HCT116 (cell line): ENCODE data around the gene CEP55. TPM values are rescaled to one million over a fixed set of nuclear protein-coding genes. Genes with fewer than 3 reads are reported as not detected.
"Not testable (repeated sequence)": the region's sequence is repeated elsewhere in the genome, so short reads cannot be mapped to it uniquely, and the experiment has no call there.

Experiments used
- ATAC-seq: fragments of 200-7000 bp; cut with Tn5 transposase; 2 replicates; pipeline ENCODE4 v1.9.1; 2020; ENCODE audit warnings: mild to moderate bottlenecking, moderate library complexity
- BruUV-seq: library from RNA; stranded (reverse); fragments of 400-500 nt; replicated peaks from 2 replicates; lab custom pipeline; 2021; lab: Mats Ljungman, UMichigan
- CTCF ChIA-PET: fragments of 300-600 bp; sonication (Branson Sonifier 250); formaldehyde crosslinking; loops from one replicate; lab custom pipeline; 2021; ENCODE audit warnings: antibody characterized with exemption; lab: Charles Lee
- POLR2A ChIA-PET: fragments of 300-600, 350-600 bp; sonication (Branson Sonifier 250); formaldehyde crosslinking; loops from one replicate; lab custom pipeline; 2021; ENCODE audit warnings: antibody characterized with exemption; lab: Charles Lee
- RAD21 ChIA-PET, 2 experiments: fragments of 300-600 bp; sonication (Branson Sonifier 250); formaldehyde crosslinking; loops; one replicate each; lab custom pipeline; 2023; ENCODE audit warnings: low total read pairs in 2 of 2; ENCODE audit not compliant: uncharacterized antibody in 2 of 2, unreplicated experiment in 2 of 2, low non-redundant PET in 1 of 2; lab: Charles Lee
- DNase-seq: peaks from one replicate; pipeline ENCODE4 v3.0.0-alpha.2; 2010; ENCODE audit warnings: low read depth, low spot score
- H2AFZ ChIP-seq: fragments of 200-600 bp; shearing (Covaris generic), sonication (generic); 2 replicates; pipeline ENCODE4 v1.6.1; 2017; ENCODE audit warnings: low read depth, mixed run types, mixed read lengths, antibody characterized with exemption, low read length; ENCODE audit not compliant: poor library complexity, severe bottlenecking
- H3K27ac ChIP-seq: 2 replicates; pipeline ENCODE4 v1.5.1; 2012; ENCODE audit warnings: low read depth, low read length
- H3K27me3 ChIP-seq: fragments of 200-600 bp; sonication (generic); 2 replicates; pipeline ENCODE4 v1.6.1; 2016; ENCODE audit warnings: mixed run types, low read length, mixed read lengths; ENCODE audit not compliant: insufficient read depth
- H3K36me3 ChIP-seq, 2 experiments: fragments of 200-500 bp in 1 of 2; fragments of 200-600 bp in 1 of 2; sonication (Bioruptor generic) in 1 of 2; sonication (generic) in 1 of 2; 2 replicates each; pipeline versions ENCODE4 v1.5.1 to v1.6.1; 2014 to 2016; ENCODE audit warnings: low read length in 2 of 2, inconsistent platforms in 1 of 2, mixed read lengths in 1 of 2, mixed run types in 1 of 2; ENCODE audit not compliant: insufficient read depth in 2 of 2, control insufficient read depth in 1 of 2
- H3K4me1 ChIP-seq, 2 experiments: fragments of 200-600 bp in 1 of 2; sonication (generic) in 1 of 2; 2 replicates each; pipeline versions ENCODE4 v1.5.1 to v1.6.1; 2012 to 2017; ENCODE audit warnings: low read length in 2 of 2, inconsistent platforms in 1 of 2, mild to moderate bottlenecking in 1 of 2, mixed read lengths in 1 of 2, mixed run types in 1 of 2, moderate library complexity in 1 of 2; ENCODE audit not compliant: insufficient read depth in 2 of 2, control insufficient read depth in 1 of 2
- H3K4me2 ChIP-seq: fragments of 200-600 bp; sonication (generic); 2 replicates; pipeline ENCODE4 v1.6.1; 2017; ENCODE audit warnings: mixed run types, low read length, mixed read lengths
- H3K4me3 ChIP-seq, 2 experiments: fragments of 200-600 bp in 1 of 2; sonication (generic) in 1 of 2; replicated peaks in 1 of 2; 2 replicates each; pipeline ENCODE4 v1.5.1; 2011 to 2016; ENCODE audit warnings: low read length in 2 of 2, control low read depth in 1 of 2, low read depth in 1 of 2, mild to moderate bottlenecking in 1 of 2, mixed read lengths in 1 of 2, mixed run types in 1 of 2
- H3K79me2 ChIP-seq: fragments of 200-600 bp; sonication (generic); 2 replicates; pipeline ENCODE4 v1.6.1; 2017; ENCODE audit warnings: mild to moderate bottlenecking, mixed run types, low read length, moderate library complexity, mixed read lengths; ENCODE audit not compliant: insufficient read depth
- H3K9ac ChIP-seq: fragments of 200-600 bp; sonication (generic); 2 replicates; pipeline ENCODE4 v1.6.1; 2016; ENCODE audit warnings: low read length, mixed read lengths
- H3K9me2 ChIP-seq: fragments of 200-600 bp; sonication (generic), shearing (Covaris generic); 2 replicates; pipeline ENCODE4 v1.6.1; 2017; ENCODE audit warnings: mixed run types, mild to moderate bottlenecking, moderate library complexity; ENCODE audit not compliant: insufficient read depth
- H3K9me3 ChIP-seq, 2 experiments: fragments of 200-500 bp in 1 of 2; fragments of 200-600 bp in 1 of 2; sonication (Bioruptor generic) in 1 of 2; sonication (generic) in 1 of 2; 2 replicates each; pipeline ENCODE4 v1.6.1; 2014 to 2017; ENCODE audit warnings: low read length in 2 of 2, mixed read lengths in 2 of 2, inconsistent platforms in 1 of 2, low read depth in 1 of 2, mild to moderate bottlenecking in 1 of 2, mixed run types in 1 of 2, moderate library complexity in 1 of 2; ENCODE audit not compliant: control insufficient read depth in 1 of 2, insufficient read depth in 1 of 2
- H4K20me1 ChIP-seq: fragments of 200-600 bp; sonication (generic), shearing (Covaris generic); 2 replicates; pipeline ENCODE4 v1.6.1; 2017; ENCODE audit warnings: mixed run types, mild to moderate bottlenecking, moderate library complexity; ENCODE audit not compliant: insufficient read depth
- CBX3 ChIP-seq: IDR thresholded peaks from 2 replicates; pipeline ENCODE4 v1.6.1; 2012; ENCODE audit warnings: low read depth
- CEBPB ChIP-seq: IDR thresholded peaks from 2 replicates; pipeline ENCODE4 v1.6.1; 2012; ENCODE audit warnings: low read depth
- EGR1 ChIP-seq: IDR thresholded peaks from 2 replicates; pipeline ENCODE4 v1.6.1; 2012; ENCODE audit warnings: low read depth
- ELF1 ChIP-seq: IDR thresholded peaks from 2 replicates; pipeline ENCODE4 v1.6.1; 2012; ENCODE audit warnings: low read depth, borderline replicate concordance
- EZH2 ChIP-seq: fragments of 200-600 bp; sonication (generic); IDR thresholded peaks from 2 replicates; pipeline ENCODE4 v1.6.1; 2017; ENCODE audit warnings: antibody characterized with exemption, mixed run types
- JUND ChIP-seq: IDR thresholded peaks from 2 replicates; pipeline ENCODE4 v1.6.1; 2012
- MAX ChIP-seq: IDR thresholded peaks from 2 replicates; pipeline ENCODE4 v1.6.1; 2012
- POLR2A ChIP-seq: IDR thresholded peaks from 2 replicates; pipeline ENCODE4 v1.7.0; 2011; ENCODE audit warnings: borderline replicate concordance; ENCODE audit not compliant: insufficient read depth, insufficient read length; ENCODE audit errors: extremely low read depth
- POLR2AphosphoS5 ChIP-seq: IDR thresholded peaks from 2 replicates; pipeline ENCODE4 v1.6.1; 2011; ENCODE audit warnings: mild to moderate bottlenecking, low read depth, low read length, moderate library complexity
- RAD21 ChIP-seq: IDR thresholded peaks from 2 replicates; pipeline ENCODE4 v1.6.1; 2012; ENCODE audit warnings: low read depth, mild to moderate bottlenecking
- SIN3A ChIP-seq: IDR thresholded peaks from 2 replicates; pipeline ENCODE4 v1.6.1; 2012; ENCODE audit warnings: low read depth
- SP1 ChIP-seq: IDR thresholded peaks from 2 replicates; pipeline ENCODE4 v1.6.1; 2012; ENCODE audit warnings: low read depth
- SRF ChIP-seq: IDR thresholded peaks from 2 replicates; pipeline ENCODE4 v1.6.1; 2012; ENCODE audit warnings: low read depth
- TCF7L2 ChIP-seq: IDR thresholded peaks from 2 replicates; pipeline ENCODE4 v1.7.0; 2011; ENCODE audit warnings: borderline replicate concordance, inconsistent platforms; ENCODE audit not compliant: insufficient read depth, insufficient read length; ENCODE audit errors: extremely low read depth
- ZBTB33 ChIP-seq: IDR thresholded peaks from 2 replicates; pipeline ENCODE4 v1.6.1; 2011; ENCODE audit warnings: mild to moderate bottlenecking, low read length, moderate library complexity; ENCODE audit not compliant: insufficient replicate concordance; ENCODE audit errors: extremely low read depth
- ZFX ChIP-seq: fragments of 450-650 bp; IDR thresholded peaks from 2 replicates; pipeline ENCODE4 v1.6.1; 2017
- intact Hi-C: fragments of 100-400 bp; cut with micrococcal nuclease; formaldehyde crosslinking; loops from 2 replicates; pipeline ENCODE4 v1.10.0; 2022
- total RNA-seq: library from RNA; stranded (reverse); gene quantifications from one replicate; pipeline ENCODE4 v1.2.1, GENCODE V29; 2021; ENCODE audit not compliant: unreplicated experiment
- TF ChIP-seq, protein P1 (sequence below): IDR thresholded peaks from 2 replicates; pipeline ENCODE4 v1.6.1; 2012; ENCODE audit warnings: low read depth
- TF ChIP-seq, protein P2 (sequence below): IDR thresholded peaks from 2 replicates; pipeline ENCODE4 v1.6.1; 2012

CEP55 gene
- total RNA-seq, 1 experiment from 2014 or later, result 63.7 TPM

GRCh38 chr10:93542358-93542791 lies 46.0 kb downstream of the CEP55 start:
- POLR2A ChIA-PET, result no interaction called here
- H3K9me3 ChIP-seq, result no peaks in the 10 kb centered on the region
- intact Hi-C loops, result no loop called here
- RAD21 ChIA-PET, result interaction anchor here in 1 of 2 experiments (1.2 kb wide), 1 partner anchor 138 kb away, joined by 3 read pairs; no protein-coding TSS in a partner anchor
- H3K9me2 ChIP-seq, result no peaks in the 10 kb centered on the region
- ATAC-seq (peak; percentile 37), DNase-seq (no peak)
- peak overlapping the region; percentile 45; the same call in 1 of the 2 replicates for H3K4me2 ChIP-seq
- no peaks in the 10 kb centered on the region for H3K79me2 ChIP-seq
- BruUV-seq, result no TSS peak
- no peak overlapping the region for H3K4me3 ChIP-seq
- peak overlapping the region; percentile 96 for H2AFZ ChIP-seq
- H3K4me1 ChIP-seq, result no peaks in the 10 kb centered on the region
- H3K9ac ChIP-seq, result no peak overlapping the region
- no peak overlapping the region for H3K27ac ChIP-seq
- H4K20me1 ChIP-seq, result no peaks in the 10 kb centered on the region
- no peaks in the 10 kb centered on the region for H3K36me3 ChIP-seq
- CTCF ChIA-PET, result interaction anchor here (0.6 to 1.9 kb wide), 10 partner anchors 8 to 316 kb away, joined by 3 to 11 read pairs (median 4); no protein-coding TSS in a partner anchor
- TF ChIP-seq EGR1 (no peak), SP1 (no peak), SIN3A (no peak), MAX (no peak), CEBPB (no peak), EZH2 (no peak), CBX3 (no peak), RAD21 (no peak), ELF1 (no peak), JUND (no peak), POLR2AphosphoS5 (no peak), ZBTB33 (no peak), POLR2A (no peak), ZFX (no peak), SRF (no peak), TCF7L2 (no peak)
- TF ChIP-seq, protein P1, sequence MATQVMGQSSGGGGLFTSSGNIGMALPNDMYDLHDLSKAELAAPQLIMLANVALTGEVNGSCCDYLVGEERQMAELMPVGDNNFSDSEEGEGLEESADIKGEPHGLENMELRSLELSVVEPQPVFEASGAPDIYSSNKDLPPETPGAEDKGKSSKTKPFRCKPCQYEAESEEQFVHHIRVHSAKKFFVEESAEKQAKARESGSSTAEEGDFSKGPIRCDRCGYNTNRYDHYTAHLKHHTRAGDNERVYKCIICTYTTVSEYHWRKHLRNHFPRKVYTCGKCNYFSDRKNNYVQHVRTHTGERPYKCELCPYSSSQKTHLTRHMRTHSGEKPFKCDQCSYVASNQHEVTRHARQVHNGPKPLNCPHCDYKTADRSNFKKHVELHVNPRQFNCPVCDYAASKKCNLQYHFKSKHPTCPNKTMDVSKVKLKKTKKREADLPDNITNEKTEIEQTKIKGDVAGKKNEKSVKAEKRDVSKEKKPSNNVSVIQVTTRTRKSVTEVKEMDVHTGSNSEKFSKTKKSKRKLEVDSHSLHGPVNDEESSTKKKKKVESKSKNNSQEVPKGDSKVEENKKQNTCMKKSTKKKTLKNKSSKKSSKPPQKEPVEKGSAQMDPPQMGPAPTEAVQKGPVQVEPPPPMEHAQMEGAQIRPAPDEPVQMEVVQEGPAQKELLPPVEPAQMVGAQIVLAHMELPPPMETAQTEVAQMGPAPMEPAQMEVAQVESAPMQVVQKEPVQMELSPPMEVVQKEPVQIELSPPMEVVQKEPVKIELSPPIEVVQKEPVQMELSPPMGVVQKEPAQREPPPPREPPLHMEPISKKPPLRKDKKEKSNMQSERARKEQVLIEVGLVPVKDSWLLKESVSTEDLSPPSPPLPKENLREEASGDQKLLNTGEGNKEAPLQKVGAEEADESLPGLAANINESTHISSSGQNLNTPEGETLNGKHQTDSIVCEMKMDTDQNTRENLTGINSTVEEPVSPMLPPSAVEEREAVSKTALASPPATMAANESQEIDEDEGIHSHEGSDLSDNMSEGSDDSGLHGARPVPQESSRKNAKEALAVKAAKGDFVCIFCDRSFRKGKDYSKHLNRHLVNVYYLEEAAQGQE, result no peak
- TF ChIP-seq, protein P2, sequence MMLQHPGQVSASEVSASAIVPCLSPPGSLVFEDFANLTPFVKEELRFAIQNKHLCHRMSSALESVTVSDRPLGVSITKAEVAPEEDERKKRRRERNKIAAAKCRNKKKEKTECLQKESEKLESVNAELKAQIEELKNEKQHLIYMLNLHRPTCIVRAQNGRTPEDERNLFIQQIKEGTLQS, result no peak
- H3K27me3 ChIP-seq, result no peaks in the 10 kb centered on the region

- intact Hi-C loops, DNase-seq, RAD21 ChIA-PET, CTCF ChIA-PET, H3K9me2 ChIP-seq, H3K27ac ChIP-seq, BruUV-seq, H3K79me2 ChIP-seq, ATAC-seq, H3K27me3 ChIP-seq, H3K9me3 ChIP-seq, H3K4me1 ChIP-seq, H3K4me2 ChIP-seq, H3K4me3 ChIP-seq, H3K9ac ChIP-seq, H3K36me3 ChIP-seq, POLR2A ChIA-PET, H2AFZ ChIP-seq, H4K20me1 ChIP-seq: not testable (repeated sequence)
These were observed 50.6 kb downstream of the CEP55 start for GRCh38 chr10:93546995-93547394.
